Loucy (cell line): ENCODE measurements around the gene PIANP.
"Not testable (repeated sequence)": the region's sequence is repeated elsewhere in the genome, so short reads cannot be mapped to it uniquely, and the experiment has no call there.

Experiments used
- EZH2phosphoT487 ChIP-seq: fragments of 200-600 bp; IDR thresholded peaks from 2 replicates; pipeline ENCODE4 v1.6.1; 2018; ENCODE audit warnings: antibody characterized with exemption, mild to moderate bottlenecking, moderate library complexity, borderline replicate concordance
- TF ChIP-seq, protein P1 (sequence below): fragments of 200-600 bp; sonication (generic); conservative IDR thresholded peaks from 2 replicates; pipeline ENCODE4 v1.5.1; 2014; ENCODE audit warnings: mild to moderate bottlenecking, antibody characterized with exemption, low read length

DNA sequence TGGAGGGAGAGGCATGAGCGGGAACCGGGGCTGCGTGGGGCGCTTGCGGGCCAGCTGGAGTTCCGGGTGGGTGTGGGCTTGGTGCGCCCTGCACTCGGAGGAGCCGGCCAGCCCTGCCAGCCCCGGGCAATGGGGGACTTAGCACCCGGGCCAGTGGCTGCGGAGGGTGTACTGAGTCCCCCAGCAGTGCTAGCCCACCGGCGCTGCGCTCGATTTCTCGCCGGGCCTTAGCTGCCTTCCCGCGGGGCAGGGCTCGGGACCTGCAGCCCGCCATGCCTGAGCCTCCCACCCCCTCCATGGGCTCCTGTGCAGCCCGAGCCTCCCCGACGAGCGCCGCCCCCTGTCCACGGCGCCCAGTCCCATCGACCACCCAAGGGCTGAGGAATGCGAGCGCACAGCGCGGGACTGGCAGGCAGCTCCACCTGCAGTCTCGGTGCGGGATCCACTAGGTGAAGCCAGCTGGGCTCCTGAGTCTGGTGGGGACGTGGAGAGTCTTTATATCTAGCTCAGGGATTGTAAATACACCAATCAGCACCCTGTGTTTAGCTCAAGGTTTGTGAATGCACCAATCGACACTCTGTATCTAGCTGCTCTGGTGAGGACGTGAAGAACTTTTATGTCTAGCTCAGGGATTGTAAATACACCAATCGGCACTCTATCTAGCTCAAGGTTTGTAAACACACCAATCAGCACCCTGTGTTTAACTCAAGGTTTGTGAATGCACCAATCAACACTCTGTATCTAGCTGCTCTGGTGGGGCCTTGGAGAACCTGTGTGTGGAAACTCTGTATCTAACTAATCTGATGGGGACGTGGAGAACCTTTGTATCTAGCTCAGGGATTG lies 15.6 kb upstream of the PIANP start:
- TF ChIP-seq, protein P1, sequence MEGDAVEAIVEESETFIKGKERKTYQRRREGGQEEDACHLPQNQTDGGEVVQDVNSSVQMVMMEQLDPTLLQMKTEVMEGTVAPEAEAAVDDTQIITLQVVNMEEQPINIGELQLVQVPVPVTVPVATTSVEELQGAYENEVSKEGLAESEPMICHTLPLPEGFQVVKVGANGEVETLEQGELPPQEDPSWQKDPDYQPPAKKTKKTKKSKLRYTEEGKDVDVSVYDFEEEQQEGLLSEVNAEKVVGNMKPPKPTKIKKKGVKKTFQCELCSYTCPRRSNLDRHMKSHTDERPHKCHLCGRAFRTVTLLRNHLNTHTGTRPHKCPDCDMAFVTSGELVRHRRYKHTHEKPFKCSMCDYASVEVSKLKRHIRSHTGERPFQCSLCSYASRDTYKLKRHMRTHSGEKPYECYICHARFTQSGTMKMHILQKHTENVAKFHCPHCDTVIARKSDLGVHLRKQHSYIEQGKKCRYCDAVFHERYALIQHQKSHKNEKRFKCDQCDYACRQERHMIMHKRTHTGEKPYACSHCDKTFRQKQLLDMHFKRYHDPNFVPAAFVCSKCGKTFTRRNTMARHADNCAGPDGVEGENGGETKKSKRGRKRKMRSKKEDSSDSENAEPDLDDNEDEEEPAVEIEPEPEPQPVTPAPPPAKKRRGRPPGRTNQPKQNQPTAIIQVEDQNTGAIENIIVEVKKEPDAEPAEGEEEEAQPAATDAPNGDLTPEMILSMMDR: not testable (repeated sequence)
- not testable (repeated sequence) for TF ChIP-seq EZH2phosphoT487
